ENCODE data around the gene AUTS2.

- TF ChIP-seq POLR2A (IDR thresholded peaks at IDR 0.05), result no peak
- TF ChIP-seq CTCF (IDR thresholded peaks at IDR 0.05 in 8 of 11, conservative IDR thresholded peaks at IDR 0.05 in 3 of 11), result no peak
- no peak for TF ChIP-seq POLR2AphosphoS5 (IDR thresholded peaks at IDR 0.05)
Measured at GRCh38 chr7:70005480-70005879, 407.2 kb downstream of the AUTS2 start.

Measured in spleen (tissue), 7 donors.